ENCODE measurements around the gene SLC18A3.

SLC18A3 gene

DNA sequence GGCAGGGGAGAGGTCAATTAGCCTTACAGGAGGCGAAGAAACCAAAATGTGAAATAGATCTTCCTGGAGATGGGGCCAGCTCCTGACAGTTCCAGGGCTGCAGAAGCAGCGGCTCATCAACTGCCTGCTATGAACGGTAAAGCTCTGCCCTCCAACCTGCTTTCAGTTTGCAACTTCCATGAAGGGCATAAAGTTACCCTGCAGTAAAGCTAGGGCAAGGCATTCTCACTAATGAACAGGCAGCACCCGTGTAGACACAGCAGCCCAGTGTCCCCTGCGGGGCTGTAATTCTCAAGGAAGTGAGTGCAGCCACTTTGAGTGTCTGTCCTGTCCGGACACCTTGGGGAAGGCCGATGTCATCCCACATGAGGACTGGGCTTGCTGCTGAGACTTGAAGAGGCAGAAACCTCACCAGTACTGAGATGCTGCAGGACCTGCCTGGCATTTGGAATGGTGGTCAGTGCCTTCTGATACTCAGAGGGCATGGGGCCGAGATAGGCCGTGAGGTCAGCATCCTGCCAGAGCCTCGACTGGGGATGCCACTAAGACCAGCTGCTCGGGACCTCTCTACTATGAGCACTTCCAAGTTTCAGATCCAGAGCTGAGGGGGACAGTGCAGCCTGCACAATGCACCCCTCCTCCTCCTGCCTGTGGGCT is 43.3 kb downstream of the SLC18A3 start:
- no peak for DNase-seq

DNA sequence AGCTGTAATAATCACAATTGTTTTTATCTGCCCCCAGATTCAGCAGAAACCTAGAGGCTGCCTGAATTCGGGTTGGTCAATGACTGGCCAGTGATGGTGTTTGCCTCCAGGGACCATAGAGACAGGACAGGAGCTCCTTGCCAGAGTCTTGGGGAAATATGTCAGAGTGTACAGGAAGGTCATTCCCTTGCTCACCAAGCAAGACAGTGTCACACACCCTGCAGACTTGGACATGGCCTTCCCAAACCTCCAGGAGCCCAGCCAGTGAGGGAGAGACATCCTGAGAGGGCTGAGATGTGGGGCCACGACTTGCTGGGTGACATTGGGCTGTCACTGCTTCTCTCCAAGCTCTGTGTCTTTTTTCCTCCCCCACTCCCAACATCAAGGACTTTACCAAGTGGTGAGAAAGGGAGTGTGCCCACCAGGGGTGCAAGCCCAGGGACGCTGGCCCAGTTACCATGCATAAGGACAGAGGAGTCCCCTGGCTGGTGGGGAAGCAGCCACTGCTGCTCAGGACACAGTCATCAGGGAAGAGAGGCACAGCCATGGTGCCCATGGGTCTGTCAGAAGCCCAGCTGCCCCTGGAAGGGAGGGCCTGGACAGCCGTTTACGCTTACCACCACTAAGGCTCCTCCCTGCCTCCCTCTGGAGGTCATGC is 44.1 kb downstream of the SLC18A3 start:
- DNase-seq: no peak

DNA sequence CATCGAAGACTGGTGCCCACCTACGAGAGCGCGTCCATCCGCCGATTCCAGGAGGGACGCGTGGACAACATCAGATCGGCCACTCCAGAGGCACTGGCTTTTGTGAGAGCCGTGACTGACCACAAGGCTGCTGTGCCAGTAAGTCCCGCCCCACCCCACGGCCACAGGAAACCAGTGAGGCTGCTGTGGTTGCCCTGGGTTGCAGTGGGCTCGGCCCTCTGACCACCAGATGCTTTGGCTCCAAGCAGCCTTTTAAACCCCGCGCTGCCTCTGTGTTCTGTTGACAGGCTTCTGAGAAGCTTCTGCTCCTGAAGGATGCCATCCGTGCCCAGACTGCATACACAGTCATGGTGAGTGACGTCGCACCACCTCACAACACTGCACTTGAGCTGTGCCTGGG is 45.0 kb downstream of the SLC18A3 start:
- DNase-seq: no peak

DNA sequence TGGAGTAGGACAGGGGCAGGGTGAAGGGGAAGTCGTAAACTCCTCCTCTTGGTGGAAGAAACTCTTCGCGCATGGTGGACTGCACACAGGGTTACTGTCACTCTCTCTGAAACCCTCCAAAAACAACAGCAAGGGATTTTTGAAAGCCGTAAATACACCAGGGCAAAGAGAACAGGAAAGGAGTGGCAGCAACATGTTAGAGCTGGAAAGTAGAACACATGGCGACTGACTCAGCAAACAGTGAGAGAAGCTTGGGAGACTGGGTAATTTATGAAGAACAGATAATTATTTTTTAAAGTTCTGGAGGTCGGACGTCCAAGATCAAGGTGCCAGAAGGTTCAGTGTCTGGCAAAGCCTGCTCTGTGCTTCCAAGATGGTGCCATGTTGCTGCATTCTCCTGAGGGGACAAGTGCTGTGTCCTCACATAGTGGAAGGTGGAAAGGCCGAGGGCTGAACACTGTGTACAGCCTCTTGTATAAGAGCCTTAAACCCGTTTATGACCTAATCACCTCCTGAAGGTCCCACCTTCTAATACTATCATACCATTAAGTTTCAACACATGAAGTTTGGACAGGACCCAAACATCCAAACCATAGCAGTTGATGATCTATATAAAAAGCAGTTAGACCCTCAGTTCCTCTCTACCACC is 46.9 kb downstream of the SLC18A3 start:
- DNase-seq: no peak

DNA sequence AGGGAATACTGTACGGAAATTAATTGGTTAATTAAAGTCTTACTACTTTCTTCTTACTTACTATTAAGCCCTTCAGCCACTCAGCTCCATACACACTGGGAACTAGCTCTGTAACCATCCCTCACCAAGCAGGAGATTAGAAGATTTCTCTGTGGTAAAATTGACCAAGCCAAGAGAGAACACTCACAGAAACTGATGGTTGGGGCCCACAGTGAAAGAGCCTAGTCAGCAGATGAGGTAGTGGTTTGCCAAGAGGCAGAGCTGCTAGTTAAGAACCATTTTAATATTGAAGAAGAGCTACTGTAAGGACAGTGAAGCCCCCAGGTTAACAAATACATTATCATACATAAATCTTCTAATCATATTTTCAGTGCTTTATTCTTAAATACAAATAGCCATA is 47.5 kb downstream of the SLC18A3 start:
- no peak for DNase-seq

DNA sequence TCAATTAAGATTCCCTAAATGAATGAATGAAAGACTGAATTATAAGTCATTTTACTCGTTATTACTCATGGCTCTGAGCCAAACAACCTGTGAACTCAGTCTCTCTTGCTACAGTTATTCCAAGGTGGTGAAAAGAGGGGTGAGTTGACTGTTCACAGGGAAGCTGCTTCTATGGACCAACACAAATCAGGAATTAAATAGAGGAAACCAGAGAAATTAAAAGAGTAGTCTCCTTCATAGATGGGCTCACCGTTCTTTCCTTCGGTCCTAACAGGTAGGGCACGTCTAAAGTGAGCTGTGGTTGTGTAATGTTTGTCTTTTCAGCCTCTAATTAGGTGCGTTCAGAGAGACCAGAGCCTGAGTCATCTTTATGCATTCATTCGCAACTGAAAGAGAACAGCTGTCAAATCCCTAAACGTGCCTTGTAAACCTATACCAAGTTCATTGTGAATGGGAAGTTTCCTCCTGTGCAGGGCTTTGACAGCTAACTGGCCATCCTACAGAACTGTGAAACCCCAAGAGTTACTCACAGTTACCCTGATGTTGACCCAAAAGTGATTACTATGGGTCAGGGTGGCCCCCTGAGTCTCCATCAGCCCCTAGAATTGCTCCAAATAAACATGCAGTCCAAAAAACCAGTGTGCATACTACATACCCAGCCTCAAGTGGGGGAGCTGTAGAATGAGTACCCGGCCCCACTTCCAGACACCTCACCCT is 51.2 kb downstream of the SLC18A3 start:
- DNase-seq: no peak

Data from NCI-H748 treated with DMSO at 0.1 percent for 48 hours (cell line).